ENCODE results near the gene RALGPS1.

DNA sequence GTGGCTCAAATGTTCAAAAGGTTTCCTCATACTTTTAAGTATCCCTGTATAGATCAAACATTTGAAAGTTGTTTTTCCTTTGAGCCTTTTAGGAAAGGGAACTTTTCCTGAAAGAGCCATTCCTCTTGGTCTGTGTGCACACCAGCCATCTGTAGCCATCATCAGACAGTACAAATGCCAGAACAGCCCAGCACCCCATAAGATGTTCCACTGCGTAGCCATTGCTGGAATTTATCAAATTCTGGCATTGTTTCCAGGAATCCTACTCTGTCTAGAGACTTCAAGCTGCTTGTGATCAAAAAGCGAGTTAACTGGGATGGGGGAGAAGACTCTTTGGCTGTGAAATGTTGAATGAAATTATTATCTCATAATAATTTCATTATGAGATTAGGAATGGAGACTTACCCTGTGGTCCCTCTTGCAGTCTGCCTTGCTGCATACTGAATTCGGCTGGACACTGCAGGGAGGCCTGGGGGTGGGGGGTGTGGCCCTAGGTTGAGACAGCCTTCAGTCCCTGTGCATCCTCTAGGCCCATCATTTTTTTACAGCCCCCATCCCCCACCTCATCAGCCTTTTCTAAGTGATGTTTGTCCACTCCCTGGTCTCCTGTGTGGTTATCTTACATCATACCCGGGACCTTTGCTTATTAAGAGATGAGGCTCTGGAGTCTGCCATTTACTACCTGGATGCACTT is 99.8 kb downstream of the RALGPS1 start:
- TF ChIP-seq, protein P1, sequence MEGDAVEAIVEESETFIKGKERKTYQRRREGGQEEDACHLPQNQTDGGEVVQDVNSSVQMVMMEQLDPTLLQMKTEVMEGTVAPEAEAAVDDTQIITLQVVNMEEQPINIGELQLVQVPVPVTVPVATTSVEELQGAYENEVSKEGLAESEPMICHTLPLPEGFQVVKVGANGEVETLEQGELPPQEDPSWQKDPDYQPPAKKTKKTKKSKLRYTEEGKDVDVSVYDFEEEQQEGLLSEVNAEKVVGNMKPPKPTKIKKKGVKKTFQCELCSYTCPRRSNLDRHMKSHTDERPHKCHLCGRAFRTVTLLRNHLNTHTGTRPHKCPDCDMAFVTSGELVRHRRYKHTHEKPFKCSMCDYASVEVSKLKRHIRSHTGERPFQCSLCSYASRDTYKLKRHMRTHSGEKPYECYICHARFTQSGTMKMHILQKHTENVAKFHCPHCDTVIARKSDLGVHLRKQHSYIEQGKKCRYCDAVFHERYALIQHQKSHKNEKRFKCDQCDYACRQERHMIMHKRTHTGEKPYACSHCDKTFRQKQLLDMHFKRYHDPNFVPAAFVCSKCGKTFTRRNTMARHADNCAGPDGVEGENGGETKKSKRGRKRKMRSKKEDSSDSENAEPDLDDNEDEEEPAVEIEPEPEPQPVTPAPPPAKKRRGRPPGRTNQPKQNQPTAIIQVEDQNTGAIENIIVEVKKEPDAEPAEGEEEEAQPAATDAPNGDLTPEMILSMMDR (conservative IDR thresholded peaks at IDR 0.05; ENCODE audit: low read length): no peak
- TF ChIP-seq EZH2phosphoT487 (IDR thresholded peaks at IDR 0.05; ENCODE audit: borderline replicate concordance, low read depth, low read length): no peak

All from OCI-LY7 (cell line).